ENCODE measurements around the gene SELENON.

Gene SELENON

DNA sequence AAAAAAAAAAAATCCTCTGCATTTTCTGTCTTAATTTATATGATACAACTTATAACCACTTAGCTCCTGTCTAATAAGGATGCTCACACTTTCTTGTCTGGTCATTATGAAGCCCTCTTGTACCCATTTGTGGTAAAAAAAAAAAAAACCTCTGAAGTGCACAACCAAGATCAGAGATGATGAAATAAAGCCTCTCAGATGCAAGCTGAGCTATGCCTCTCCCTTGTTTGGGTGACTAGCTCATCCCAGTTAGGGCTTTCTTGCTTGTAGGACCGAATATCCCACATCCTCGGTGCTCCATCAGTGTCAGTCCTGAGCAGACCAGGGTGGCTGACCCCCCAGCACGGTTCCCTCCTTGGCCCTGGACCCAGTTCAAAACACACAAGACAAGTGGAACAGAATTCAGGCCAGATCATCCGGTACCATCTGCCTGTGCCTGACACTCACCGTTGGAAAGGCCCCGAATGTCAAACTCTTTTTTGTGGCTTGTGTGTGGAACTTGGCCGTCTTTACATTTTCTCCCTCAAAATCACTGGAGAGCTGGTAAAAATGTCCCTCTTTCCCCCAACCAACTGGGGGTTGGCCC, 6.3 kb upstream of the SELENON start:
- H3K9me3 ChIP-seq (ENCODE audit: control insufficient read depth, low read length): no peaks in the 10 kb centered on the region
- H3K4me1 ChIP-seq (ENCODE audit: control insufficient read depth, insufficient read depth, low read length): peaks cover 5% of the 10 kb centered on the region
- no peaks in the 10 kb centered on the region for H3K36me3 ChIP-seq (ENCODE audit: control insufficient read depth, insufficient read depth, low read length)
- no peaks in the 10 kb centered on the region for H3K27me3 ChIP-seq (ENCODE audit: control insufficient read depth, insufficient read depth, low read length, poor library complexity, severe bottlenecking)
- H3K27ac ChIP-seq (ENCODE audit: insufficient read depth, low read depth, low read length, poor library complexity, severe bottlenecking): no peak overlapping the region
- 91 to 95% methylated on average over 7 of the region's 7 CpGs for WGBS, 2 experiments
- H3K4me3 ChIP-seq (ENCODE audit: insufficient read depth, low read depth, low read length): no peak overlapping the region

DNA sequence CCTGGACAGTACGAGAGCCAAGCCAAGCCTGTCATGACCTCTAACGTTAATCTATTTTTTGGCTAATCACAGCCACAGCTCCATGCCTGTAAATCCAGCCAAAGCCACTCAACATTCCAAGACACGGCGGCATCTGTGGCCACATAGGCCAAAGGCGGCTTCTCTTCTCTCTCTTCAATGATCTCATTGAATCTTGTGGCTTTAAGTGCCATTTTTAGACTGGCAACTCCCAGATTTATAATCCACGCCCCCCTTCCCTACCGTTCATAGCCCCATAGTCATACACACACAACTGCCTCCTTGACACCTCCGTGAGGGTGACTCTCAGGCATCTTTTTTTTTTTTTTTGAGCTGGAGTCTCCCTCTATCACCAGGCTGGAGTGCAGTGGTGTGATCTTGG, 5.7 kb upstream of the SELENON start:
- Histone ChIP-seq H3K36me3 (ENCODE audit: control insufficient read depth, insufficient read depth, low read length) (no peaks in the 10 kb centered on the region), H3K4me1 (ENCODE audit: control insufficient read depth, insufficient read depth, low read length) (peaks cover 12% of the 10 kb centered on the region), H3K27ac (ENCODE audit: insufficient read depth, low read depth, low read length, poor library complexity, severe bottlenecking) (no peak overlapping the region), H3K4me3 (ENCODE audit: insufficient read depth, low read depth, low read length) (no peak overlapping the region), H3K9me3 (ENCODE audit: control insufficient read depth, low read length) (no peaks in the 10 kb centered on the region), H3K27me3 (ENCODE audit: control insufficient read depth, insufficient read depth, low read length, poor library complexity, severe bottlenecking) (no peaks in the 10 kb centered on the region)
- 91 to 95% methylated on average over 8 of the region's 8 CpGs for WGBS, 2 experiments

DNA sequence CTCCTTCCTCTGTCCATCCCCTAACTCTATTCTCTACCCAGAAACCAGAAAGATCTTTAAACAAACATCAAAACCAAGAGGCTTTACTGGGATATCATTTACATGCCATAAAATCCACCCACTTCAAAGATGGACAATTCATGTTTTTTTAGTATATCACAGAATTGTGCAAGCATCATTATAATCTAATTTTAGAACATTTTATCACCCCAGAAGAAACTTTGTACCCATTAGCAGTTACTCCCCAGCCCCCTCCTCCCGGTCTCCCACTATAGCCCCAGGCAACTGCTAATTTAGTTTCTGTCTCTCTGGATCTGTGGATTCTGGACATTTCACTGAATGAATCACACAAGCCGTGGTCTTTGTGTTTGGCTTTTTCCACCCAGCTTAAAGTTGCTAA, 4.8 kb upstream of the SELENON start:
- Histone ChIP-seq H3K4me3 (ENCODE audit: insufficient read depth, low read depth, low read length) (no peak overlapping the region), H3K4me1 (ENCODE audit: control insufficient read depth, insufficient read depth, low read length) (peaks cover 17% of the 10 kb centered on the region), H3K9me3 (ENCODE audit: control insufficient read depth, low read length) (no peaks in the 10 kb centered on the region), H3K36me3 (ENCODE audit: control insufficient read depth, insufficient read depth, low read length) (no peaks in the 10 kb centered on the region), H3K27ac (ENCODE audit: insufficient read depth, low read depth, low read length, poor library complexity, severe bottlenecking) (no peak overlapping the region), H3K27me3 (ENCODE audit: control insufficient read depth, insufficient read depth, low read length, poor library complexity, severe bottlenecking) (no peaks in the 10 kb centered on the region)
- 91 to 98% methylated on average over 2 of the region's 2 CpGs for WGBS, 2 experiments

DNA sequence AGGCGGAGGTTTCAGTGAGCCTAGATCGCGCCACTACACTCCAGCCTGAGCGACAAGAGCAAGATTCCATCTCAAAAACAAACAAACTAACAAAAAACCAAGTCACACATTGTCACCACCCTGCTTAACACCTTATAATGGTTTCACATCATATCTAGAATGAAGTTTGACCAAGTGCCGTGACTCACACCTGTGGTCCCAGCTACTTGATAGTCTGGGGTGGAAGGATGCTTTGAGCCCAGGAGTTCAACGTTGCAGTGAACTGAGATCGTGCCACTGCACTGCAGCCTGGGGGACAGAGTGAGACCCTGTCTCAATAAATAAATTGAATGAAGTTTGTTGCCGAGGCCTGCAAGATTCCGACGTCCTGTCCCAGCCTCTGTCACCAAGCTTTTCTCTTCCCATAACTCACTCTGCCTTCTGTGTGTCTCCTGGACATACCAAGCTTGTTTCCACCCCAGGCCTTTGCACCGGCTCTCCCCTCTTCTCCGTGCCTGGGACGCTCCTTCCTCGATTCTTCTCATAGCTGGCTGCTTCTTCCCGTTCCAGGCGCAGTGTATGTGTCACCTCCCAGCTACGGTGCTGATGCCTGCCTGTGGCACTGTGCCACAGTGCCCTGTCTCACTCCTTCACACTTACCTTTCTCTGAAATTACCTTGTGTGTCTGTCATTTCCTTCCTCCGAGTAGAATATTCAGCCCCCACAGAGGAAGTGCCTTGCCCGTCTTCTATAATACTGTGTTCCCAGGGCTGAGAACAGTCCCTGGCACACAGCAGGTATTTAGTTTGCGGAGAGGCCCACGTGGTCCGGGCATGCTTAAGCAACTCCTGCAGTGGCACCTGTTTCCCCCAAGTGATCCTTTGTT, 3.8 kb upstream of the SELENON start:
- WGBS, 2 experiments: 85 to 87% methylated on average over 22 of the region's 22 CpGs
- H3K9me3 ChIP-seq (ENCODE audit: control insufficient read depth, low read length): no peaks in the 10 kb centered on the region
- no peaks in the 10 kb centered on the region for H3K27me3 ChIP-seq (ENCODE audit: control insufficient read depth, insufficient read depth, low read length, poor library complexity, severe bottlenecking)
- H3K4me3 ChIP-seq (ENCODE audit: insufficient read depth, low read depth, low read length): no peak overlapping the region
- H3K27ac ChIP-seq (ENCODE audit: insufficient read depth, low read depth, low read length, poor library complexity, severe bottlenecking): no peak overlapping the region
- H3K4me1 ChIP-seq (ENCODE audit: control insufficient read depth, insufficient read depth, low read length): peaks cover 17% of the 10 kb centered on the region
- no peaks in the 10 kb centered on the region for H3K36me3 ChIP-seq (ENCODE audit: control insufficient read depth, insufficient read depth, low read length)

DNA sequence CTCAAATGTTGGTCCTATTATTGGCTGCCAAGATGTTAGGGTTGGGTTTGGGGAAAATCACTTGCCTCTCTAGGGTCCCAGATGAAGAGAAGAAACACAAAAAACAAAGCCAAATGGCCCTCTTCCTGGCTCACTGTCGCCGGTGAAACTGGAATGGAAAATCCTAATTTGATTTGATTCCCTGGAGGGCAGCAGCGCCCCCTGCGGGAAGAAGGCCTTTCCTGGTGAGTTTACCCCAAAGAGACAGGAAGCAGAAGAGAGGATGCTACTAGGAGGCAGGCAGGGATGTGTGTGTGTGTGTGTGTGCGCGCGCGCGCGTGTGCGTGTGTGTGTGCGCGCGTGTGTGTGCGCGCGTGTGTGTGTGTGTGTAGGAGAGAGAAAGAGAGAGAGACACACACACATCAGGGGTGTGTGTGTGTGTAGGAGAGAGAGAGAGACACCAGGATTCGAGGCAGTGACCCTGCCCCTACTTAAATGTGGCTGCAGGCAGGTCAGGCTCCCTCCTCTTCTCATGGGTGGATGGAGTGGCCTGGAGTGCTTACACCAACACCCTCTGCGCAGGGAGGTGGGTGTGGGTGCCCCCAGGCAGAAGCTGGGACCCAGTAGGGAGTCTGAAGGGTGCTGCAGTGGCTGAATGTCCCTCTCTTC, 3.1 kb upstream of the SELENON start:
- Histone ChIP-seq H3K27ac (ENCODE audit: insufficient read depth, low read depth, low read length, poor library complexity, severe bottlenecking) (no peak overlapping the region), H3K36me3 (ENCODE audit: control insufficient read depth, insufficient read depth, low read length) (no peaks in the 10 kb centered on the region), H3K4me1 (ENCODE audit: control insufficient read depth, insufficient read depth, low read length) (peaks cover 17% of the 10 kb centered on the region), H3K4me3 (ENCODE audit: insufficient read depth, low read depth, low read length) (no peak overlapping the region), H3K27me3 (ENCODE audit: control insufficient read depth, insufficient read depth, low read length, poor library complexity, severe bottlenecking) (no peaks in the 10 kb centered on the region), H3K9me3 (ENCODE audit: control insufficient read depth, low read length) (no peaks in the 10 kb centered on the region)
- 15 to 16% methylated on average over 19 of the region's 19 CpGs for WGBS, 2 experiments

DNA sequence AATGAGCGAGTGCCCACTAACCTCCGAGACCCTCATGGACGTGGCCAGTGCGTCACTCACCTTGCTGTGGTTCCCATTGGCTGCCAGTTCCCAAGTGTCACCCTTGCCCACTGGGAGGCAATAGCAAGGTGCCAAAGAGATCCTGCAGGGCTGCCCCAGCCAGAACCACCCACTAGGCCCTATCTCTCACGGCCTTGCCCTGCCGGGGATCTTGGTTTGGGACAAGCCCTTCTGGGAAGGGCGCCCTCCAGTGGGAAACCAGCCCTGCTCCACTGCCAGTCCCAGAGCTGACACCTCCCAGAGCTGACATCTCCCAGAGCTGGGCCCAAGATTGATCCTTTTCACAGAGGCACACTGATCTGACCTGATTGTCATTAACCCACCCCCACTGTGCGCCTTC, 2.1 kb upstream of the SELENON start:
- H3K9me3 ChIP-seq (ENCODE audit: control insufficient read depth, low read length): no peaks in the 10 kb centered on the region
- WGBS, 2 experiments: 70 to 76% methylated on average over 8 of the region's 8 CpGs
- peaks cover 17% of the 10 kb centered on the region for H3K4me1 ChIP-seq (ENCODE audit: control insufficient read depth, insufficient read depth, low read length)
- no peaks in the 10 kb centered on the region for H3K27me3 ChIP-seq (ENCODE audit: control insufficient read depth, insufficient read depth, low read length, poor library complexity, severe bottlenecking)
- no peak overlapping the region for H3K27ac ChIP-seq (ENCODE audit: insufficient read depth, low read depth, low read length, poor library complexity, severe bottlenecking)
- H3K36me3 ChIP-seq (ENCODE audit: control insufficient read depth, insufficient read depth, low read length): no peaks in the 10 kb centered on the region
- no peak overlapping the region for H3K4me3 ChIP-seq (ENCODE audit: insufficient read depth, low read depth, low read length)

DNA sequence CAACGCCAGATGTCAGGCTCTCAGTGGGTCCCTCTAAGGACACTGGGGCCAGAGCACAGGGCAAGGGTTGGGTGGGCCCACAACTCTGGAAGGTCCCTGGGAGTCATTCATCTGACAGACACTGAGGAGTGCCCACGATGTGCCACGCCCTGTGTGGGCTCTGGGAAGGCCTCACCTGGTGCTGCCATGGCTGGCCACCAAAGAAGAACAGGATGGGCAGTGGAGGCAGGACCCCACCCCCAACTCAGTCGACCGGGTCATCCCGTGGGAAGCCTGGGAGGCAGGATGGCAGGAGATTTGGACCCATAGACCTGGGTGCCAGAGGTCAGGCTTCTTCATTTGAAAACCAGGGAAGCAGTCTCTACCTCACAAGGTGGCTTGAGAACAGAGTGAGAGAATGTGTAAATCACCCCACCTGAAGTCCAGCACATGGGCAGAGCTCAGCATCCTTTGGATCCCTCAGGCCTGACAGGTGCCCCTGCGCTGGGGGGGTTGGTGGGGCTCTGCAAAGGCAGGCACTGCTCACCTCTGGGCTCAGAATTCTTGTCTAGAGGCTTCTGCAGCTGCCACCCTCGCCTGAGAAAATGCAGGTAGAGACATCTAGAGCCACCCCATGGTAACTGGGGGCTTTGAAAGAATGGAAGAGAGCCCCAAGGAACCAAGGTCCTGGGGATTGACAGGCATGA, 1.2 kb upstream of the SELENON start:
- no peaks in the 10 kb centered on the region for H3K9me3 ChIP-seq (ENCODE audit: control insufficient read depth, low read length)
- H3K4me1 ChIP-seq (ENCODE audit: control insufficient read depth, insufficient read depth, low read length): peaks cover 17% of the 10 kb centered on the region
- no peak overlapping the region for H3K27ac ChIP-seq (ENCODE audit: insufficient read depth, low read depth, low read length, poor library complexity, severe bottlenecking)
- H3K4me3 ChIP-seq (ENCODE audit: insufficient read depth, low read depth, low read length): no peak overlapping the region
- 88 to 89% methylated on average over 8 of the region's 8 CpGs for WGBS, 2 experiments
- no peaks in the 10 kb centered on the region for H3K36me3 ChIP-seq (ENCODE audit: control insufficient read depth, insufficient read depth, low read length)
- no peaks in the 10 kb centered on the region for H3K27me3 ChIP-seq (ENCODE audit: control insufficient read depth, insufficient read depth, low read length, poor library complexity, severe bottlenecking)

DNA sequence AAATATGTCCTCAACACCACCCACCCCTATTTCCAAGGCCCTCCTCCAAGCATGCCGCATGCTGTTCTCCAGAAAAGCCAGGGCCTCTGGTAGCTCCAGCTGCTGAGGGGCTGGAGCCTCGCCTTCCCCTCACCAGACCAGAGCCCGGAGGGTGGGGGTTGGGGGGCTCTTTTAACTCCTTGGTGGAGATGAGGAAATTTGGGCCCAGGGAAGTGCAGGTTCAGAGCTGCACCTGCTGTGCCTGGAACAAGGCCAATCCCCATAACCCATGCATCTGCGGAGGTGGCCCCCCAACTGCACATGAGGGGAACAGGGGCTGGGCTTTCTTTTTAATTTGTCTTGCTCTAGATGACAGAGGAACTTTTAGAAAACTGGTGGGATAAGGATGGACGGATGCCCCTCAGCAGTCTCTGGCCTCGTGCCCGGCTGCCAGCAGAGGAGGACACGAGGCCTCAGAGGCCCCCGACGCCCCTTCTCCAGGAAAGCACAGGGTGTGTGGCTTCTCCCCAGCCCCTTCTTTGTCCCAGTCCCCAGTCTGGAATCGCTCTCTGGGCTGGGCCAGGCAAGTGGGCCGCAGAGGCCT, 550 bp upstream of the SELENON start:
- peak overlapping the region; percentile 29 for H3K4me3 ChIP-seq (ENCODE audit: insufficient read depth, low read depth, low read length)
- H3K27me3 ChIP-seq (ENCODE audit: control insufficient read depth, insufficient read depth, low read length, poor library complexity, severe bottlenecking): no peaks in the 10 kb centered on the region
- no peaks in the 10 kb centered on the region for H3K36me3 ChIP-seq (ENCODE audit: control insufficient read depth, insufficient read depth, low read length)
- peaks cover 17% of the 10 kb centered on the region for H3K4me1 ChIP-seq (ENCODE audit: control insufficient read depth, insufficient read depth, low read length)
- 48% methylated on average over 12 of the region's 12 CpGs for WGBS, 2 experiments
- no peaks in the 10 kb centered on the region for H3K9me3 ChIP-seq (ENCODE audit: control insufficient read depth, low read length)
- no peak overlapping the region for H3K27ac ChIP-seq (ENCODE audit: insufficient read depth, low read depth, low read length, poor library complexity, severe bottlenecking)

DNA sequence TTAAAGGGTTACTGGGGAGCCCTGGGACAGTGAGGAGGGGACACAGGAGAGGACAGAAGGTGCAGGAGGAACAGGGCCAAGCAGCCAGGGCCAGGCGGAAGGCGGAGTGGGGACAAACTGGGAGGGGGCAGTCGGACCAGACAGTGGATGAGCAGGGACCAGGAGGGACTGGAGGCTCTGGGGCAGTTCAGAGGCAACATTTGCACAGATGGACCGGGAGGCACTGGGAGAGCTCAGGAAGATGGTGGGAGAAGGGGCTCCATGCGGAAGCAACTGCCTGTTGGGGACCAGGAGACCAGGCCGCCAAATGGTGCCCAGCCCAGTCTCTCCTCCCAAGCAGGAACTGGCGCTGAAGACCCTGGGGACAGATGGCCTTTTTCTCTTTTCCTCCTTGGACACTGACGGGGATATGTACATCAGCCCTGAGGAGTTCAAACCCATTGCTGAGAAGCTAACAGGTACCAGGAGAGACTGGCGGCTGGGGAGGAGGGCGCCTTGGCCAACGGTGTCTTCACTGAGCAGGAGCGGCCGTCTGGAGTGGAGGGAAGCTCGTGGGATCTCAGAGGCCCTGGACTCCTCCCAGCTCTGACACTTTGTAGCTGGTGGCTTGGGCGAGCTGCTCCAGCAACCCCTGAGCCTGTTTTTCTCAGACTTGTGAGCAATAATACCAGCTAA, 847 bp downstream of the SELENON start:
- Histone ChIP-seq H3K4me3 (ENCODE audit: insufficient read depth, low read depth, low read length) (peak overlapping the region; percentile 50), H3K27me3 (ENCODE audit: control insufficient read depth, insufficient read depth, low read length, poor library complexity, severe bottlenecking) (no peaks in the 10 kb centered on the region), H3K36me3 (ENCODE audit: control insufficient read depth, insufficient read depth, low read length) (no peaks in the 10 kb centered on the region), H3K4me1 (ENCODE audit: control insufficient read depth, insufficient read depth, low read length) (peaks cover 23% of the 10 kb centered on the region), H3K27ac (ENCODE audit: insufficient read depth, low read depth, low read length, poor library complexity, severe bottlenecking) (no peak overlapping the region), H3K9me3 (ENCODE audit: control insufficient read depth, low read length) (no peaks in the 10 kb centered on the region)
- 74 to 75% methylated on average over 15 of the region's 15 CpGs for WGBS, 2 experiments
